ENCODE measurements around the gene MON1A. TPM values are rescaled to one million over a fixed set of nuclear protein-coding genes. Genes with fewer than 3 reads are reported as not detected.

The MON1A gene
- total and polyA plus RNA-seq, 12 donors = 10.6 to 21.9 (median 14.1) TPM

DNA sequence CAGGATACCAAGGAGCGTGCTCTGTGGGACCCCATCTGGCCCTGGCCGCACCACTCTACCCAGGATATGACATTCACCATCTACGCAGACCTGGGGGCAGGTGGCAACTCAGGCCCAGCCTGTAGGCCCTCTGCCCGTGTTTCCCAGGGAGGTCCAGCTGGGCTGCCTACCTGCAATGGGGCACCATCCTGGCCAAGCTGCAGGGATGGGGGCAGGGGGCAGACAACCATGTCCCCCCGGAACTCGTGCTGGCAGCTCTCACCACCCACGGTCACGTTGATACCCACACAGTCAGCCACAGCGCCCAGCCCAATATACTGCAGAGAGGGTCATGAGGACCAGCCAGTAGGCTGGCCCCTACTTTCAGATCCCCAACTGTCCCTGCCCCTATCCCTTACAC, 33.8 kb downstream of the MON1A start:
- TF ChIP-seq CTCF (IDR thresholded peaks at IDR 0.05) (no peak), POLR2A (IDR thresholded peaks at IDR 0.05) (no peak)

GRCh38 chr3:49889296-49889695, 40.3 kb downstream of the MON1A start:
- H3K4me3 ChIP-seq = no peak overlapping the region
- intact Hi-C loops (cut with DNase I) = no loop called here
- H3K27me3 ChIP-seq = no peaks in the 10 kb centered on the region
- no peaks in the 10 kb centered on the region for H3K4me1 ChIP-seq (replicated peaks in 1 of 2)
- DNase-seq = no peak
- no peak overlapping the region for H3K27ac ChIP-seq
- H3K36me3 ChIP-seq (replicated peaks in 1 of 2) = no peaks in the 10 kb centered on the region
- H3K9me3 ChIP-seq (replicated peaks in 1 of 3) = no peaks in the 10 kb centered on the region
- TF ChIP-seq POLR2A (IDR thresholded peaks at IDR 0.05) = no peak
- TF ChIP-seq CTCF (IDR thresholded peaks at IDR 0.05) = no peak
- WGBS, 4 donors = 81 to 89% (median 87%) methylated on average over 10 of the region's 10 CpGs

More for the DNA sequence above, 33.8 kb downstream of the MON1A start:
- no peaks in the 10 kb centered on the region for H3K36me3 ChIP-seq (replicated peaks in 1 of 2)
- no peak overlapping the region for H3K4me3 ChIP-seq
- no peak for DNase-seq
- H3K27ac ChIP-seq = no peak overlapping the region
- H3K4me1 ChIP-seq (replicated peaks in 1 of 2) = no peaks in the 10 kb centered on the region
- intact Hi-C loops (cut with DNase I) = no loop called here
- H3K9me3 ChIP-seq (replicated peaks in 1 of 3) = no peaks in the 10 kb centered on the region
- no peaks in the 10 kb centered on the region for H3K27me3 ChIP-seq
- 87 to 95% (median 92%) methylated on average over 5 to 9 of the region's 9 CpGs; no CpG with 5 or more reads in 1 of the 4 donors for WGBS, 4 donors

DNA sequence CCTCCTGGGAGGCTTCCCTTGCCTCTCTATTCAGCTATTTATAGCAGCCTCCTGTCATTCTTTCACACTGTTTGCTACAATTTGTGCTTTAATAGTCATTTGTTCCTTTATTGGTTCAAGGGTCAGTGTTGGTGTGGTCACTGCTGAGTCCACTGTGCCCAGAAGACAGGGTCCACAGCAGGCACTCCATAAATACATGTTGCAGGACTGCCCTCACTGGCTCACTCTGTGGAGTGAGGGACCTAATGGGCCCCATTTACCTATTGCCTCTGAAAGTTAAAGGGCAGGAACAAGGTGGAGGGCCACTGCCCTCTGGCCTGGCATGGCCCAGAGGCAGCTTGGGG, 42.7 kb downstream of the MON1A start:
- H3K36me3 ChIP-seq (replicated peaks in 1 of 2) = no peaks in the 10 kb centered on the region
- intact Hi-C loops (cut with DNase I) = no loop called here

DNA sequence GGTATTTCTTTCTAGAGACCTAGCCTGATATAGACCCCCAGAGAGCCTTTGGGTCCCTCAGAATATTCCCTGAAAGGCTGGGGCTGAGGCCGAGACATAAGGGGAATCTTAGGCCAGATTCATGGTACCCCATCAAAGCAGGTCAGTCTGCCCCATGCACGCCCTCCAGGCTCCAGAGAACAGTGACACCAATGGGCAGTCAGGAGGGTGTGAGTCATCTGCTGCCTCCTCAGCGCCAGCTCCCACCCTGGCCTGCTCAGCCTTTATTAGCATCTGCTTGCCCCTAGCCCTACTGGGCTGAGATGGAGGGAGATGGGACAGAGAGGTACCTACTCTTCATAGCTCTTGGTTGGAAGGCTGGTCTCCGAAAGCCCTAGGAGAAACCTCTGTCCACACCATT, 45.6 kb downstream of the MON1A start:
- Histone ChIP-seq H3K9me3 (replicated peaks in 1 of 3) (no peaks in the 10 kb centered on the region), H3K36me3 (replicated peaks in 1 of 2) (no peaks in the 10 kb centered on the region), H3K4me3 (no peak overlapping the region), H3K27me3 (no peaks in the 10 kb centered on the region), H3K27ac (no peak overlapping the region), H3K4me1 (replicated peaks in 1 of 2) (no peaks in the 10 kb centered on the region)
- WGBS, 4 donors = 92 to 100% (median 96%) methylated on average over 1 to 4 of the region's 4 CpGs
- no peak for DNase-seq
- TF ChIP-seq POLR2A (IDR thresholded peaks at IDR 0.05) (no peak), CTCF (IDR thresholded peaks at IDR 0.05) (no peak)
- intact Hi-C loops (cut with DNase I) = no loop called here

More for the DNA sequence above, 42.7 kb downstream of the MON1A start:
- H3K4me3 ChIP-seq = no peak overlapping the region
- no peaks in the 10 kb centered on the region for H3K9me3 ChIP-seq (replicated peaks in 1 of 3)
- no peak for DNase-seq
- H3K27ac ChIP-seq = no peak overlapping the region
- no peaks in the 10 kb centered on the region for H3K27me3 ChIP-seq
- no peak for TF ChIP-seq CTCF (IDR thresholded peaks at IDR 0.05)
- TF ChIP-seq POLR2A (IDR thresholded peaks at IDR 0.05) = no peak
- no peaks in the 10 kb centered on the region for H3K4me1 ChIP-seq (replicated peaks in 1 of 2)
